Spleen (tissue), 13 donors: ENCODE data around the gene MAGED2. TPM values are rescaled to one million over a fixed set of nuclear protein-coding genes. Genes with fewer than 3 reads are reported as not detected.
"Not testable (repeated sequence)": the region's sequence is repeated elsewhere in the genome, so short reads cannot be mapped to it uniquely, and the experiment has no call there.

Source experiments
- DNase-seq: peaks from one replicate; pipeline ENCODE4 v3.0.0-alpha.2; 2020
- H3K27ac ChIP-seq, 8 donors: fragments of 200-600 bp; sonication (generic) in 7 of 8; 1 replicate in 4 of 8; 2 replicates in 4 of 8; pipeline versions ENCODE4 v1.5.0 to v1.8.0; 2016 to 2021; ENCODE audit warnings: inconsistent platforms in 4 of 8, mild to moderate bottlenecking in 4 of 8, moderate library complexity in 1 of 8
- H3K27me3 ChIP-seq, 7 donors: fragments of 200-600 bp; sonication (generic) in 6 of 7; replicated peaks in 1 of 7; 1 replicate in 4 of 7; 2 replicates in 3 of 7; pipeline versions ENCODE4 v1.5.0 to v1.8.0; 2016 to 2021; ENCODE audit warnings: inconsistent platforms in 3 of 7, mild to moderate bottlenecking in 1 of 7
- H3K36me3 ChIP-seq, 6 donors: fragments of 200-600 bp; sonication (generic) in 5 of 6; 1 replicate in 4 of 6; 2 replicates in 2 of 6; pipeline versions ENCODE4 v1.5.0 to v1.8.0; 2016 to 2021; ENCODE audit warnings: inconsistent platforms in 2 of 6
- H3K4me1 ChIP-seq, 6 donors: fragments of 200-600 bp; sonication (generic) in 5 of 6; 1 replicate in 3 of 6; 2 replicates in 3 of 6; pipeline versions ENCODE4 v1.5.0 to v1.8.0; 2016 to 2021; ENCODE audit warnings: inconsistent platforms in 3 of 6
- H3K4me3 ChIP-seq, 8 donors: fragments of 200-600 bp; sonication (generic) in 7 of 8; 1 replicate in 4 of 8; 2 replicates in 4 of 8; pipeline versions ENCODE4 v1.5.0 to v1.8.0; 2016 to 2021; ENCODE audit warnings: inconsistent platforms in 4 of 8, mild to moderate bottlenecking in 4 of 8, moderate library complexity in 2 of 8
- H3K9me3 ChIP-seq, 8 donors: fragments of 200-600 bp; sonication (generic) in 7 of 8; 1 replicate in 4 of 8; 2 replicates in 4 of 8; pipeline versions ENCODE4 v1.5.0 to v1.8.0; 2016 to 2021; ENCODE audit warnings: inconsistent platforms in 4 of 8
- CTCF ChIP-seq, 11 experiments: fragments of 200-600 bp in 7 of 11; fragments of 450-650 bp in 4 of 11; sonication (generic) in 4 of 11; IDR thresholded peaks in 8 of 11; conservative IDR thresholded peaks in 3 of 11; 1 replicate in 7 of 11; 2 replicates in 4 of 11; pipeline versions ENCODE4 v1.4.0 to v1.8.0; 2016 to 2021; ENCODE audit warnings: antibody characterized with exemption in 11 of 11, inconsistent platforms in 4 of 11, mild to moderate bottlenecking in 1 of 11
- POLR2A ChIP-seq, 3 donors: fragments of 450-650 bp; IDR thresholded peaks; one replicate each; pipeline ENCODE4 v1.5.1; 2017; ENCODE audit warnings: antibody characterized with exemption in 3 of 3, mild to moderate bottlenecking in 1 of 3
- POLR2AphosphoS5 ChIP-seq, 3 donors: sonication (generic); formaldehyde crosslinking; IDR thresholded peaks; one replicate each; pipeline ENCODE4 v1.5.1; 2017; ENCODE audit warnings: antibody characterized with exemption in 3 of 3
- WGBS, 5 donors: extraction: QIAGEN DNeasy Blood & Tissue Kit in 3 of 5; methylation state at CpG; one replicate each; pipeline versions ENCODE4 v1.1.5 to v1.1.7; 2013 to 2018; 5-methylcytosine and 5-hydroxymethylcytosine counted together
- intact Hi-C: fragments of 100-400 bp; cut with DNase I; formaldehyde crosslinking; loops from one replicate; pipeline ENCODE4 v1.15.0; 2023; ENCODE audit warnings: low total_unique reads
- long read RNA-seq, 2 donors: transcript quantifications; one replicate each; lab custom pipeline, GENCODE V29; 2026
- polyA plus RNA-seq, 3 donors: library from polyadenylated mRNA; stranded (reverse); fragments of 200-250 nt; gene quantifications; one replicate each; pipeline ENCODE4 v1.2.1, GENCODE V29; 2013
- total RNA-seq, 7 donors: library from RNA; depleted of rRNA in 3 of 7; stranded (reverse); fragments of >200 nt in 3 of 7; fragmentation: NEBNext Ultra II Directional in 4 of 7; extraction: Animal tissue kit (Norgen Biotek cat#: 25700) in 4 of 7; gene quantifications; one replicate each; pipeline versions ENCODE4 v1.1.0 to v1.2.1, GENCODE V29; 2016 to 2021
- donor health status: healthy with polysubstance abuse.
- donor health status: DM: no; HTN: no; CAD: no; lungs with moderate emphysema.
- donor health status: DM: no; HTN: no; CAD: no.
- donor health status: Bipolar disorder and iron deficiency.
- donor health status: healthy.
- donor health status: DM: no; HTN: no; CAD: no.
- donor health status: DM: yes; HTN: yes; CAD: no.

Gene MAGED2
- 10 to 100 TPM; 64.3 to 79.0 (median 69.9) TPM for total RNA-seq
- polyA plus RNA-seq, result 10 to 100 TPM; 37.6 to 42.1 (median 39.0) TPM
- long read RNA-seq, donor 1, transcript MAGED2-206 (13 exons, 2,189 nt), result major isoform, 111 of 297 reads
- long read RNA-seq, donor 1, transcript MAGED2-204 (13 exons, 2,048 nt), result minor isoform, 10 of 297 reads
- long read RNA-seq, donor 1, transcript MAGED2-203 (12 exons, 2,066 nt), result minor isoform, 18 of 297 reads
- long read RNA-seq, donor 1, partial matches to known transcripts, result 146 of 297 reads
- long read RNA-seq, donor 1, other reads (novel, unspliced or antisense), result 7 of 297 reads
- long read RNA-seq, donor 2, transcript MAGED2-203 (12 exons, 2,066 nt), result minor isoform, 12 of 147 reads
- long read RNA-seq, donor 2, transcript MAGED2-204 (13 exons, 2,048 nt), result minor isoform, 11 of 147 reads
- long read RNA-seq, donor 2, transcript MAGED2-206 (13 exons, 2,189 nt), result major isoform, 65 of 147 reads
- long read RNA-seq, donor 2, partial matches to known transcripts, result 56 of 147 reads
- long read RNA-seq, donor 2, other reads (novel, unspliced or antisense), result 0 of 147 reads

GRCh38 chrX:54807524-54808108, at the start of gene MAGED2:
MAGED2 (plus strand) TSS chrX:54807745; CDS start chrX:54809332, 1,587 bp downstream.
- no peaks in the 10 kb centered on the region for H3K27me3 ChIP-seq
- WGBS, 5 donors, result 0 to 36% (median 4%) methylated on average over 16 to 17 of the region's 17 CpGs
- no peaks in the 10 kb centered on the region for H3K9me3 ChIP-seq
- peaks cover 0 to 21% (median 11%) of the 10 kb centered on the region in 6 donors for H3K4me1 ChIP-seq
- TF ChIP-seq CTCF (IDR thresholded peaks at IDR 0.05 in 8 of 11, conservative IDR thresholded peaks at IDR 0.05 in 3 of 11) (no peak), POLR2AphosphoS5 (IDR thresholded peaks at IDR 0.05) (peak; percentile 45 to 55 (median 46))
- H3K27ac ChIP-seq, result peak within 1 kb of the TSS; percentile 57 to 87 (median 84)
- H3K4me3 ChIP-seq, result peak within 1 kb of the TSS; percentile 48 to 80 (median 68)
- intact Hi-C loops, result no loop called here
- H3K36me3 ChIP-seq, result peaks cover 0 to 28% (median 17%) of the 10 kb centered on the region in 6 donors
- DNase-seq, result peak; percentile 85

- intact Hi-C loops, result no loop called here
- Histone ChIP-seq H3K27me3 (no peaks in the 10 kb centered on the region), H3K9me3 (peaks cover 0 to 14% (median 2%) of the 10 kb centered on the region in 8 donors), H3K27ac (no peak overlapping the region), H3K36me3 (no peaks in the 10 kb centered on the region), H3K4me3 (no peak overlapping the region), H3K4me1 (no peaks in the 10 kb centered on the region)
- WGBS, 5 donors, result 65 to 88% (median 77%) methylated on average over 3 to 21 of the region's 21 CpGs
- DNase-seq, result no peak
- TF ChIP-seq POLR2AphosphoS5 (IDR thresholded peaks at IDR 0.05) (no peak), CTCF (IDR thresholded peaks at IDR 0.05 in 8 of 11, conservative IDR thresholded peaks at IDR 0.05 in 3 of 11) (no peak), POLR2A (IDR thresholded peaks at IDR 0.05) (no peak)
Observed at GRCh38 chrX:54758114-54759055, 49.2 kb upstream of the MAGED2 start.

GRCh38 chrX:54774391-54775094, 33.0 kb upstream of the MAGED2 start:
- H3K27ac ChIP-seq, H3K4me1 ChIP-seq, H3K9me3 ChIP-seq, DNase-seq, H3K4me3 ChIP-seq, intact Hi-C loops, H3K36me3 ChIP-seq, H3K27me3 ChIP-seq: not testable (repeated sequence)
- WGBS, 5 donors, result 36 to 73% (median 62%) methylated on average over 1 to 2 of the region's 2 CpGs; no CpG with 5 or more reads in 1 of the 5 donors

- Histone ChIP-seq H3K9me3 (peaks cover 0 to 3% (median 0%) of the 10 kb centered on the region in 8 donors), H3K27ac (no peak overlapping the region), H3K4me3 (no peak overlapping the region), H3K27me3 (no peaks in the 10 kb centered on the region), H3K36me3 (no peaks in the 10 kb centered on the region), H3K4me1 (no peaks in the 10 kb centered on the region)
- no peak for DNase-seq
- 68 to 97% (median 90%) methylated on average over 5 to 6 of the region's 6 CpGs for WGBS, 5 donors
- intact Hi-C loops, result no loop called here
- TF ChIP-seq CTCF (IDR thresholded peaks at IDR 0.05 in 8 of 11, conservative IDR thresholded peaks at IDR 0.05 in 3 of 11) (no peak), POLR2AphosphoS5 (IDR thresholded peaks at IDR 0.05) (no peak), POLR2A (IDR thresholded peaks at IDR 0.05) (no peak)
Observed at GRCh38 chrX:54776061-54776460, 31.5 kb upstream of the MAGED2 start.
